Body of pancreas (tissue), 4 donors: ENCODE measurements around the gene RNF11.

Experiments used
- CTCF ChIP-seq, 7 experiments: fragments of 450-650 bp in 4 of 7; fragments of 200-600 bp in 3 of 7; sonication (generic) in 3 of 7; IDR thresholded peaks; one replicate each; pipeline ENCODE4 v1.5.1; 2016 to 2019; ENCODE audit warnings: antibody characterized with exemption in 7 of 7
- POLR2A ChIP-seq, 3 donors: fragments of 450-650 bp; IDR thresholded peaks; one replicate each; pipeline ENCODE4 v1.6.1; 2016; ENCODE audit warnings: antibody characterized with exemption in 3 of 3, mild to moderate bottlenecking in 2 of 3

- no peak for TF ChIP-seq CTCF (IDR thresholded peaks at IDR 0.05)
- no peak for TF ChIP-seq POLR2A (IDR thresholded peaks at IDR 0.05)
These were observed 47.8 kb upstream of the RNF11 start for GRCh38 chr1:51188230-51188629.
